OCI-LY7 (cell line): Measurements from ENCODE around the gene SERTAD4.

Source experiments
- EZH2phosphoT487 ChIP-seq: fragments of 200-600 bp; sonication (generic); IDR thresholded peaks from 2 replicates; pipeline ENCODE4 v1.6.1; 2018; ENCODE audit warnings: low read depth, borderline replicate concordance, mild to moderate bottlenecking, mixed run types, antibody characterized with exemption, low read length, moderate library complexity, mixed read lengths
- TF ChIP-seq, protein P1 (sequence below): fragments of 200-600 bp; sonication (generic); conservative IDR thresholded peaks from 2 replicates; pipeline ENCODE4 v1.5.1; 2014; ENCODE audit warnings: mild to moderate bottlenecking, antibody characterized with exemption, low read length, moderate library complexity, mixed read lengths

DNA sequence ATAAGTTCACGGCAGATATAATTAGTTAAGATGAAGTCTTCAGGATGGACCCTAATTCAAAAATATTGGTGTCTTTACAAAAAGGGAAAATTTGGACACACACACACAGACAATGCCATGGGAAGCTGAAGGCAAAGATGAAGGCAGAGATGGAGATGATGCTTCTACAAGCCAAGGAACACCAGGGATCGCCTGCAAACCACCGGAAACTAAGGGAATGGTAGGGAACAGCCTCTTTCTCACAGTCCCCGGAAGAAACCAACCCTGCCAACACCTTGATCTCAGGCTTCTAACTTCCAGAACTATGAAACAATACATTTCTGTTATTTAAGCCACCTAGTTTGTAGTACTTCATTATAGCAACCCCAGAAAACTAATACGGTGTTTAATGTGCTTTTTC lies 15.1 kb upstream of the SERTAD4 start:
- TF ChIP-seq, protein P1, sequence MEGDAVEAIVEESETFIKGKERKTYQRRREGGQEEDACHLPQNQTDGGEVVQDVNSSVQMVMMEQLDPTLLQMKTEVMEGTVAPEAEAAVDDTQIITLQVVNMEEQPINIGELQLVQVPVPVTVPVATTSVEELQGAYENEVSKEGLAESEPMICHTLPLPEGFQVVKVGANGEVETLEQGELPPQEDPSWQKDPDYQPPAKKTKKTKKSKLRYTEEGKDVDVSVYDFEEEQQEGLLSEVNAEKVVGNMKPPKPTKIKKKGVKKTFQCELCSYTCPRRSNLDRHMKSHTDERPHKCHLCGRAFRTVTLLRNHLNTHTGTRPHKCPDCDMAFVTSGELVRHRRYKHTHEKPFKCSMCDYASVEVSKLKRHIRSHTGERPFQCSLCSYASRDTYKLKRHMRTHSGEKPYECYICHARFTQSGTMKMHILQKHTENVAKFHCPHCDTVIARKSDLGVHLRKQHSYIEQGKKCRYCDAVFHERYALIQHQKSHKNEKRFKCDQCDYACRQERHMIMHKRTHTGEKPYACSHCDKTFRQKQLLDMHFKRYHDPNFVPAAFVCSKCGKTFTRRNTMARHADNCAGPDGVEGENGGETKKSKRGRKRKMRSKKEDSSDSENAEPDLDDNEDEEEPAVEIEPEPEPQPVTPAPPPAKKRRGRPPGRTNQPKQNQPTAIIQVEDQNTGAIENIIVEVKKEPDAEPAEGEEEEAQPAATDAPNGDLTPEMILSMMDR, result no peak
- no peak for TF ChIP-seq EZH2phosphoT487
